Testis (tissue), 3 donors: ENCODE results near the gene AFP. TPM values are rescaled to one million over a fixed set of nuclear protein-coding genes. Genes with fewer than 3 reads are reported as not detected.

Experiments
- DNase-seq: peaks from one replicate; pipeline ENCODE4 v3.0.0-alpha.2; 2019
- H3K27ac ChIP-seq, 2 donors: fragments of 200-600 bp; sonication (generic); one replicate each; pipeline ENCODE4 v1.5.1; 2019
- H3K27me3 ChIP-seq: fragments of 200-600 bp; sonication (generic); one replicate; pipeline ENCODE4 v1.5.1; 2019
- H3K36me3 ChIP-seq: fragments of 200-600 bp; sonication (generic); one replicate; pipeline ENCODE4 v1.5.1; 2017; ENCODE audit warnings: low read depth; ENCODE audit errors: missing control alignments
- H3K4me1 ChIP-seq: fragments of 200-600 bp; sonication (generic); one replicate; pipeline ENCODE4 v1.5.1; 2019
- H3K4me3 ChIP-seq, 2 donors: fragments of 200-600 bp; sonication (generic); one replicate each; pipeline ENCODE4 v1.5.1; 2017 to 2019
- H3K9me3 ChIP-seq: fragments of 200-600 bp; sonication (generic); one replicate; pipeline ENCODE4 v1.5.1; 2017
- CTCF ChIP-seq, 3 experiments: fragments of 450-650 bp in 2 of 3; fragments of 200-600 bp in 1 of 3; sonication (generic) in 1 of 3; IDR thresholded peaks; one replicate each; pipeline ENCODE4 v1.5.1; 2016 to 2019; ENCODE audit warnings: antibody characterized with exemption in 3 of 3, mild to moderate bottlenecking in 2 of 3, moderate library complexity in 1 of 3
- POLR2A ChIP-seq: fragments of 450-650 bp; IDR thresholded peaks from one replicate; pipeline ENCODE4 v1.6.1; 2017; ENCODE audit warnings: antibody characterized with exemption, mild to moderate bottlenecking, moderate library complexity
- WGBS, 2 donors: methylation state at CpG; one replicate each; pipeline ENCODE4 v1.1.5; 2018; 5-methylcytosine and 5-hydroxymethylcytosine counted together
- intact Hi-C: fragments of 100-400 bp; cut with DNase I; formaldehyde crosslinking; loops from one replicate; pipeline ENCODE4 v1.15.1; 2023; ENCODE audit warnings: low total_unique reads
- polyA plus RNA-seq: library from polyadenylated mRNA; stranded (reverse); fragments of 350-450 nt; fragmentation: Illumina TruSeq; extraction: RNeasy Lipid Tissue Mini Kit (QIAGEN cat#74804); gene quantifications from one replicate; pipeline ENCODE4 v1.2.3, GENCODE V29; 2014; ENCODE audit warnings: low read depth, low replicate concordance; ENCODE audit not compliant: insufficient read depth
- total RNA-seq, 2 donors: library from RNA; depleted of rRNA; stranded (reverse); fragments of >200 nt; gene quantifications; one replicate each; pipeline ENCODE4 v1.2.3, GENCODE V29; 2016

Gene AFP
- total and polyA plus RNA-seq, 3 donors from 2014 or later = 0.16 TPM; not detected in 2

GRCh38 chr4:73434311-73434710 is 1.7 kb upstream of the AFP start:
- Histone ChIP-seq H3K9me3 (no peaks in the 10 kb centered on the region), H3K27me3 (no peaks in the 10 kb centered on the region), H3K4me1 (no peaks in the 10 kb centered on the region), H3K36me3 (no peaks in the 10 kb centered on the region), H3K4me3 (no peak overlapping the region), H3K27ac (no peak overlapping the region)
- intact Hi-C loops = no loop called here
- no peak for DNase-seq
- WGBS, 2 donors = 50 to 62% methylated on average over 3 of the region's 3 CpGs
- TF ChIP-seq CTCF (IDR thresholded peaks at IDR 0.05) = peak in 2 of 3 experiments; percentile 33 to 44
- no peak for TF ChIP-seq POLR2A

GRCh38 chr4:73436674-73437557 is 895 bp downstream of the AFP start:
- intact Hi-C loops = no loop called here
- no peaks in the 10 kb centered on the region for H3K36me3 ChIP-seq
- TF ChIP-seq POLR2A (no peak), CTCF (IDR thresholded peaks at IDR 0.05) (no peak)
- H3K4me1 ChIP-seq = no peaks in the 10 kb centered on the region
- WGBS, 2 donors = 65 to 81% methylated on average over 3 of the region's 3 CpGs
- no peaks in the 10 kb centered on the region for H3K27me3 ChIP-seq
- no peak overlapping the region for H3K27ac ChIP-seq
- no peak overlapping the region for H3K4me3 ChIP-seq
- DNase-seq = no peak
- H3K9me3 ChIP-seq = no peaks in the 10 kb centered on the region

- intact Hi-C loops = no loop called here
- TF ChIP-seq POLR2A (no peak), CTCF (IDR thresholded peaks at IDR 0.05) (no peak)
- H3K27me3 ChIP-seq = no peaks in the 10 kb centered on the region
- H3K4me1 ChIP-seq = no peaks in the 10 kb centered on the region
- DNase-seq = no peak
- H3K9me3 ChIP-seq = no peaks in the 10 kb centered on the region
- H3K4me3 ChIP-seq = no peak overlapping the region
- no peaks in the 10 kb centered on the region for H3K36me3 ChIP-seq
- H3K27ac ChIP-seq = no peak overlapping the region
Observed at GRCh38 chr4:73437558-73437956, 1.5 kb downstream of the AFP start.

GRCh38 chr4:73438048-73438447 is 2.0 kb downstream of the AFP start:
- Histone ChIP-seq H3K36me3 (no peaks in the 10 kb centered on the region), H3K4me1 (no peaks in the 10 kb centered on the region), H3K27me3 (no peaks in the 10 kb centered on the region), H3K9me3 (no peaks in the 10 kb centered on the region), H3K27ac (no peak overlapping the region), H3K4me3 (no peak overlapping the region)
- no peak for DNase-seq
- WGBS, 2 donors = 78 to 88% methylated on average over 1 of the region's 1 CpG
- intact Hi-C loops = no loop called here
- TF ChIP-seq CTCF (IDR thresholded peaks at IDR 0.05) (no peak), POLR2A (no peak)
